Endothelial cell of umbilical vein (primary cell): ENCODE data around the gene EPB41L1. TPM values are rescaled to one million over a fixed set of nuclear protein-coding genes. Genes with fewer than 3 reads are reported as not detected.

ENCODE experiments used
- BruUV-seq: library from RNA; stranded (reverse); fragments of 400-500 nt; replicated peaks from 2 replicates; lab custom pipeline; 2021; lab: Mats Ljungman, UMichigan
- CTCF ChIA-PET: fragments of 300-600, 350-600 bp; sonication (Branson Sonifier 250); formaldehyde crosslinking; loops from one replicate; lab custom pipeline; 2021; ENCODE audit warnings: antibody characterized with exemption, inconsistent platforms; lab: Charles Lee
- POLR2A ChIA-PET: fragments of 300-600, 350-600 bp; sonication (Branson Sonifier 250); formaldehyde crosslinking; loops from one replicate; lab custom pipeline; 2021; ENCODE audit warnings: antibody characterized with exemption, inconsistent platforms; lab: Charles Lee
- DNase-seq: peaks from one replicate; pipeline ENCODE4 v3.0.0-alpha.2; 2011; ENCODE audit warnings: low read depth, low spot score
- FAIRE-seq: peaks from 2 replicates; lab custom pipeline; 2011; peaks lifted over from hg19 to GRCh38; lab: Jason Lieb, UNC
- H2AFZ ChIP-seq: 2 replicates; pipeline ENCODE4 v1.6.0; 2012; ENCODE audit warnings: low read depth, low read length, control low read depth, inconsistent platforms
- H3K27ac ChIP-seq: 2 replicates; pipeline ENCODE4 v1.5.1; 2011; ENCODE audit warnings: low read depth, mild to moderate bottlenecking, control low read depth, low read length, moderate library complexity; ENCODE audit not compliant: insufficient read depth
- H3K27me3 ChIP-seq, 2 experiments: 2 replicates each; pipeline versions ENCODE4 v1.6.0 to v1.6.1; 2011; ENCODE audit warnings: low read length in 2 of 2, mixed read lengths in 1 of 2; ENCODE audit not compliant: control insufficient read depth in 2 of 2, insufficient read depth in 2 of 2
- H3K36me3 ChIP-seq, 2 experiments: 2 replicates in 1 of 2; 3 replicates in 1 of 2; pipeline ENCODE4 v1.5.1; 2011; ENCODE audit warnings: low read length in 2 of 2, mild to moderate bottlenecking in 1 of 2, moderate library complexity in 1 of 2; ENCODE audit not compliant: control insufficient read depth in 2 of 2, insufficient read depth in 2 of 2; ENCODE audit errors: extremely low read depth in 1 of 2
- H3K4me1 ChIP-seq: 3 replicates; pipeline ENCODE4 v1.5.1; 2011; ENCODE audit warnings: mild to moderate bottlenecking, low read length; ENCODE audit not compliant: control insufficient read depth, insufficient read depth; ENCODE audit errors: extremely low read depth
- H3K4me2 ChIP-seq: 2 replicates; pipeline ENCODE4 v1.6.1; 2011; ENCODE audit warnings: low read length, control low read depth, mixed read lengths; ENCODE audit not compliant: insufficient read depth
- H3K4me3 ChIP-seq, 3 experiments: fragments of 200-600 bp in 1 of 3; sonication (generic), shearing (Covaris generic) in 1 of 3; replicated peaks in 1 of 3; 2 replicates each; pipeline ENCODE4 v1.5.1; 2011 to 2016; ENCODE audit warnings: control low read depth in 3 of 3, low read length in 3 of 3, mild to moderate bottlenecking in 2 of 3, inconsistent platforms in 1 of 3, low read depth in 1 of 3, moderate library complexity in 1 of 3; ENCODE audit not compliant: insufficient read depth in 1 of 3
- H3K79me2 ChIP-seq: 2 replicates; pipeline ENCODE4 v1.6.0; 2012; ENCODE audit warnings: low read length, inconsistent platforms; ENCODE audit not compliant: control insufficient read depth, insufficient read depth
- H3K9ac ChIP-seq: replicated peaks from 2 replicates; pipeline ENCODE3; 2011; ENCODE audit warnings: low read length, control low read depth; ENCODE audit not compliant: insufficient read depth; ENCODE audit errors: extremely low read depth
- H3K9me1 ChIP-seq: replicated peaks from 3 replicates; pipeline ENCODE4 v1.6.0; 2011; ENCODE audit warnings: mild to moderate bottlenecking, low read length; ENCODE audit not compliant: control insufficient read depth, insufficient read depth; ENCODE audit errors: extremely low read depth
- H3K9me3 ChIP-seq: replicated peaks from 2 replicates; pipeline ENCODE4 v1.5.1; 2012; ENCODE audit warnings: low read length, inconsistent platforms; ENCODE audit not compliant: control insufficient read depth, insufficient read depth
- H4K20me1 ChIP-seq: replicated peaks from 2 replicates; pipeline ENCODE3; 2011; ENCODE audit warnings: mild to moderate bottlenecking, low read length; ENCODE audit not compliant: control insufficient read depth, insufficient read depth; ENCODE audit errors: extremely low read depth
- GATA2 ChIP-seq: IDR thresholded peaks from 2 replicates; pipeline ENCODE4 v1.7.0; 2011; ENCODE audit warnings: low read depth, mild to moderate bottlenecking, moderate library complexity, mixed read lengths, low read length; ENCODE audit not compliant: insufficient read length, insufficient read depth
- JUN ChIP-seq: IDR thresholded peaks from 2 replicates; pipeline ENCODE4 v1.6.1; 2011; ENCODE audit warnings: borderline replicate concordance, low read depth; ENCODE audit not compliant: insufficient read length, insufficient read depth
- MAX ChIP-seq: IDR thresholded peaks from 2 replicates; pipeline ENCODE4 v1.6.1; 2011; ENCODE audit not compliant: insufficient read depth, insufficient read length
- MYC ChIP-seq: IDR thresholded peaks from one replicate; pipeline ENCODE4 v1.6.1; 2011; ENCODE audit warnings: mild to moderate bottlenecking, low read depth, low read length
- POLR2AphosphoS5 ChIP-seq: IDR thresholded peaks from 2 replicates; pipeline ENCODE4 v1.6.1; 2012; ENCODE audit warnings: low read depth, mild to moderate bottlenecking, control low read depth, low read length, moderate library complexity; ENCODE audit not compliant: insufficient read depth
- dilution Hi-C: fragments of 300-500 bp; cut with MboI; formaldehyde crosslinking; loops from one replicate; pipeline ENCODE4 v1.15.0; 2019; ENCODE audit warnings: low sequenced_read_pairs; ENCODE audit not compliant: extremely low pct_ligation_motif_present
- intact Hi-C: fragments of 100-400 bp; cut with micrococcal nuclease; formaldehyde crosslinking; loops from one replicate; pipeline ENCODE4 v1.10.0; 2022
- polyA plus RNA-seq, 4 experiments: library from polyadenylated mRNA; depleted of rRNA in 3 of 4; stranded (reverse) in 3 of 4; unstranded in 1 of 4; fragments of >200 nt; gene quantifications; 2 replicates each; pipeline versions ENCODE4 v1.2.1 to v1.2.3, GENCODE V29; 2011 to 2012; ENCODE audit warnings: missing spikeins in 1 of 4
- total RNA-seq: library from RNA; stranded (reverse); gene quantifications from 2 replicates; pipeline ENCODE4 v1.2.3, GENCODE V29; 2021
- TF ChIP-seq, protein P1 (sequence below), 2 donors: IDR thresholded peaks; 1 replicate in 1 of 2; 2 replicates in 1 of 2; pipeline ENCODE4 v1.5.1; 2011; ENCODE audit warnings: low read length in 2 of 2, mild to moderate bottlenecking in 2 of 2, moderate library complexity in 2 of 2, control low read depth in 1 of 2, inconsistent platforms in 1 of 2, low read depth in 1 of 2; ENCODE audit not compliant: insufficient read depth in 1 of 2; ENCODE audit errors: extremely low read depth in 1 of 2

Gene EPB41L1
- total and polyA plus RNA-seq, 2 donors (not counting 3 experiments of a cell fraction or from before 2014, with no cell fraction given), result 6.1 to 12.2 TPM

DNA sequence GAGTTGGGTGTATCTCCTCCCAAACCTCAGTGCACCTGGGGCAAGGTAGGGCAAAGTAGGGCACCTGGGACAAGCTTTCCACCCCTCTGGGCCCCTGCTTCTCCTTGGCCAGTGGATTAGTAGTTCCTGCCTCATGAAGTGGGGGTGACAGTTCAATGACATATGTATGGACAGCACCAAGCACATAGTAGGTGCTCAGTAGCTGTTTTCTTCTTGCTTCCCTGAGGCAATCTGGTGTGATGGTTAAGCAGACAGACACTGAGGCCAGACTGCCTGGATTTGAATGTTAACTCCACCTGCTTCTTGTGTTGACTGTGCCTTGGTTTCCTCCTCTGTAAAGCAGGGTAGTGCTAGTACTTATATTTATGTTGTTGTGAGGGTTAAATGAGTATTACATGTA is 25.8 kb downstream of the EPB41L1 start:
- Histone ChIP-seq H3K4me2 (no peak overlapping the region), H3K4me3 (no peak overlapping the region), H2AFZ (no peak overlapping the region), H3K79me2 (no peaks in the 10 kb centered on the region), H3K27me3 (no peaks in the 10 kb centered on the region), H3K36me3 (no peaks in the 10 kb centered on the region), H4K20me1 (no peaks in the 10 kb centered on the region), H3K9me1 (no peaks in the 10 kb centered on the region), H3K4me1 (peaks cover 7% of the 10 kb centered on the region), H3K27ac (no peak overlapping the region), H3K9me3 (no peaks in the 10 kb centered on the region), H3K9ac (no peak overlapping the region)
- DNase-seq (no peak), FAIRE-seq (no peak)
- no peak for TF ChIP-seq MAX
- TF ChIP-seq GATA2, result no peak
- TF ChIP-seq JUN, result no peak
- TF ChIP-seq POLR2AphosphoS5, result no peak
- no peak for TF ChIP-seq MYC
- TF ChIP-seq, protein P1, sequence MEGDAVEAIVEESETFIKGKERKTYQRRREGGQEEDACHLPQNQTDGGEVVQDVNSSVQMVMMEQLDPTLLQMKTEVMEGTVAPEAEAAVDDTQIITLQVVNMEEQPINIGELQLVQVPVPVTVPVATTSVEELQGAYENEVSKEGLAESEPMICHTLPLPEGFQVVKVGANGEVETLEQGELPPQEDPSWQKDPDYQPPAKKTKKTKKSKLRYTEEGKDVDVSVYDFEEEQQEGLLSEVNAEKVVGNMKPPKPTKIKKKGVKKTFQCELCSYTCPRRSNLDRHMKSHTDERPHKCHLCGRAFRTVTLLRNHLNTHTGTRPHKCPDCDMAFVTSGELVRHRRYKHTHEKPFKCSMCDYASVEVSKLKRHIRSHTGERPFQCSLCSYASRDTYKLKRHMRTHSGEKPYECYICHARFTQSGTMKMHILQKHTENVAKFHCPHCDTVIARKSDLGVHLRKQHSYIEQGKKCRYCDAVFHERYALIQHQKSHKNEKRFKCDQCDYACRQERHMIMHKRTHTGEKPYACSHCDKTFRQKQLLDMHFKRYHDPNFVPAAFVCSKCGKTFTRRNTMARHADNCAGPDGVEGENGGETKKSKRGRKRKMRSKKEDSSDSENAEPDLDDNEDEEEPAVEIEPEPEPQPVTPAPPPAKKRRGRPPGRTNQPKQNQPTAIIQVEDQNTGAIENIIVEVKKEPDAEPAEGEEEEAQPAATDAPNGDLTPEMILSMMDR (IDR thresholded peaks at IDR 0.05; ENCODE audit: extremely low read depth in 1 of 2, insufficient read depth in 1 of 2, low read depth in 1 of 2, low read length in 2 of 2), result no peak
- dilution Hi-C loops, result no loop called here
- BruUV-seq, result no TSS peak
- CTCF ChIA-PET, result interaction anchor here (0.6 to 2.8 kb wide), 4 partner anchors 11 to 22 kb away, joined by 3 to 7 read pairs (median 4); no protein-coding TSS in a partner anchor
- POLR2A ChIA-PET, result no interaction called here
- intact Hi-C loops, result no loop called here
